Endothelial cell of umbilical vein (primary cell): ENCODE results near the gene YIPF3.

Experiments
- CTCF ChIP-seq, 2 donors: IDR thresholded peaks; 1 replicate in 1 of 2; 2 replicates in 1 of 2; pipeline ENCODE4 v1.5.1; 2011; ENCODE audit warnings: low read length in 2 of 2, mild to moderate bottlenecking in 2 of 2, moderate library complexity in 2 of 2, control low read depth in 1 of 2, inconsistent platforms in 1 of 2, low read depth in 1 of 2; ENCODE audit not compliant: insufficient read depth in 1 of 2; ENCODE audit errors: extremely low read depth in 1 of 2
- EZH2 ChIP-seq: IDR thresholded peaks from 2 replicates; pipeline ENCODE4 v1.6.1; 2012; ENCODE audit warnings: borderline replicate concordance, low read depth, mild to moderate bottlenecking, moderate library complexity, low read length, inconsistent platforms; ENCODE audit not compliant: severe bottlenecking
- FOS ChIP-seq: IDR thresholded peaks from 2 replicates; pipeline ENCODE4 v1.6.1; 2011; ENCODE audit warnings: mild to moderate bottlenecking, low read length, moderate library complexity, borderline replicate concordance; ENCODE audit not compliant: insufficient read depth
- MYC ChIP-seq: IDR thresholded peaks from one replicate; pipeline ENCODE4 v1.6.1; 2011; ENCODE audit warnings: mild to moderate bottlenecking, low read depth, low read length
- POLR2A ChIP-seq: IDR thresholded peaks from 2 replicates; pipeline ENCODE4 v1.6.1; 2012; ENCODE audit warnings: low read depth, mild to moderate bottlenecking, control low read depth, low read length
- POLR2AphosphoS5 ChIP-seq: IDR thresholded peaks from 2 replicates; pipeline ENCODE4 v1.6.1; 2012; ENCODE audit warnings: low read depth, mild to moderate bottlenecking, control low read depth, low read length, moderate library complexity; ENCODE audit not compliant: insufficient read depth

- TF ChIP-seq POLR2AphosphoS5 (no peak), CTCF (IDR thresholded peaks at IDR 0.05; ENCODE audit: extremely low read depth in 1 of 2, insufficient read depth in 1 of 2, low read depth in 1 of 2, low read length in 2 of 2) (no peak), POLR2A (no peak), EZH2 (no peak), FOS (no peak), MYC (no peak)
Observed at GRCh38 chr6:43510827-43511163, 5.9 kb downstream of the YIPF3 start.
